Adrenal gland (tissue), 12 donors: ENCODE results near the gene ZNF831. TPM values are rescaled to one million over a fixed set of nuclear protein-coding genes. Genes with fewer than 3 reads are reported as not detected.

ENCODE experiments used
- DNase-seq, 7 donors: peaks; one replicate each; pipeline ENCODE4 v3.0.0-alpha.2; 2019 to 2020
- H3K27ac ChIP-seq, 5 donors: fragments of 200-600 bp; sonication (generic) in 4 of 5; 1 replicate in 3 of 5; 2 replicates in 2 of 5; pipeline versions ENCODE4 v1.5.1 to v1.8.0; 2016 to 2020; ENCODE audit warnings: mild to moderate bottlenecking in 1 of 5
- H3K27me3 ChIP-seq: fragments of 200-600 bp; 2 replicates; pipeline ENCODE4 v1.8.0; 2021
- H3K36me3 ChIP-seq, 2 donors: fragments of 200-600 bp; replicated peaks in 1 of 2; 1 replicate in 1 of 2; 2 replicates in 1 of 2; pipeline versions ENCODE4 v1.5.1 to v1.8.0; 2018 to 2022
- H3K4me1 ChIP-seq, 2 donors: fragments of 200-600 bp; replicated peaks in 1 of 2; 1 replicate in 1 of 2; 2 replicates in 1 of 2; pipeline versions ENCODE4 v1.5.1 to v1.8.0; 2018 to 2021
- H3K4me3 ChIP-seq, 4 donors: fragments of 200-600 bp; sonication (generic) in 3 of 4; one replicate each; pipeline ENCODE4 v1.5.1; 2016 to 2018
- H3K9me3 ChIP-seq, 3 donors: fragments of 200-600 bp; sonication (generic) in 1 of 3; replicated peaks in 1 of 3; 1 replicate in 2 of 3; 2 replicates in 1 of 3; pipeline versions ENCODE4 v1.5.1 to v1.8.0; 2016 to 2021
- POLR2A ChIP-seq, 2 donors: fragments of 450-650 bp; IDR thresholded peaks; one replicate each; pipeline ENCODE4 v1.6.1; 2017; ENCODE audit warnings: antibody characterized with exemption in 2 of 2, mild to moderate bottlenecking in 2 of 2, moderate library complexity in 1 of 2
- WGBS, 4 donors: extraction: QIAGEN DNeasy Blood & Tissue Kit in 2 of 4; methylation state at CpG; one replicate each; pipeline versions ENCODE4 v1.1.5 to v1.1.7; 2013 to 2017; 5-methylcytosine and 5-hydroxymethylcytosine counted together
- intact Hi-C, 2 donors: fragments of 100-400 bp; cut with DNase I; formaldehyde crosslinking; loops; one replicate each; pipeline versions ENCODE4 v1.14.1 to v1.15.0; 2022 to 2023
- polyA plus RNA-seq, 3 donors: library from polyadenylated mRNA; stranded (reverse); fragments of 200-250 nt in 2 of 3; fragments of 350-450 nt in 1 of 3; fragmentation: Illumina TruSeq in 1 of 3; extraction: RNeasy Lipid Tissue Mini Kit (QIAGEN cat#74804) in 1 of 3; gene quantifications; one replicate each; pipeline ENCODE4 v1.2.3, GENCODE V29; 2013 to 2014
- total RNA-seq, 9 donors: library from RNA; depleted of rRNA in 4 of 9; stranded (reverse); fragments of >200 nt in 4 of 9; fragments of 120-200 nt in 1 of 9; fragmentation: NEBNext Ultra II Directional in 1 of 9; extraction: Animal tissue kit (Norgen Biotek cat#: 25700) in 1 of 9; gene quantifications; one replicate each; pipeline versions ENCODE4 v1.1.0 to v1.2.4, GENCODE V29; 2013 to 2023
- TF ChIP-seq, protein P1 (sequence below), 6 experiments: fragments of 450-650 bp in 4 of 6; fragments of 200-600 bp in 2 of 6; sonication (generic) in 1 of 6; IDR thresholded peaks; 1 replicate in 5 of 6; 2 replicates in 1 of 6; pipeline versions ENCODE4 v1.5.1 to v1.8.0; 2016 to 2021; ENCODE audit warnings: antibody characterized with exemption in 6 of 6, mild to moderate bottlenecking in 2 of 6, moderate library complexity in 1 of 6
- donor health status: healthy with polysubstance abuse.
- donor health status: Bipolar disorder and iron deficiency.
- donor health status: DM: yes; HTN: yes; CAD: no.
- donor health status: DM: no; HTN: no; CAD: no.
- donor health status: DM: no; HTN: no; CAD: no.
- donor health status: DM: yes; HTN: yes; CAD: no.

Gene ZNF831
- total and polyA plus RNA-seq, 12 donors = 0.05 to 0.61 (median 0.15) TPM

DNA sequence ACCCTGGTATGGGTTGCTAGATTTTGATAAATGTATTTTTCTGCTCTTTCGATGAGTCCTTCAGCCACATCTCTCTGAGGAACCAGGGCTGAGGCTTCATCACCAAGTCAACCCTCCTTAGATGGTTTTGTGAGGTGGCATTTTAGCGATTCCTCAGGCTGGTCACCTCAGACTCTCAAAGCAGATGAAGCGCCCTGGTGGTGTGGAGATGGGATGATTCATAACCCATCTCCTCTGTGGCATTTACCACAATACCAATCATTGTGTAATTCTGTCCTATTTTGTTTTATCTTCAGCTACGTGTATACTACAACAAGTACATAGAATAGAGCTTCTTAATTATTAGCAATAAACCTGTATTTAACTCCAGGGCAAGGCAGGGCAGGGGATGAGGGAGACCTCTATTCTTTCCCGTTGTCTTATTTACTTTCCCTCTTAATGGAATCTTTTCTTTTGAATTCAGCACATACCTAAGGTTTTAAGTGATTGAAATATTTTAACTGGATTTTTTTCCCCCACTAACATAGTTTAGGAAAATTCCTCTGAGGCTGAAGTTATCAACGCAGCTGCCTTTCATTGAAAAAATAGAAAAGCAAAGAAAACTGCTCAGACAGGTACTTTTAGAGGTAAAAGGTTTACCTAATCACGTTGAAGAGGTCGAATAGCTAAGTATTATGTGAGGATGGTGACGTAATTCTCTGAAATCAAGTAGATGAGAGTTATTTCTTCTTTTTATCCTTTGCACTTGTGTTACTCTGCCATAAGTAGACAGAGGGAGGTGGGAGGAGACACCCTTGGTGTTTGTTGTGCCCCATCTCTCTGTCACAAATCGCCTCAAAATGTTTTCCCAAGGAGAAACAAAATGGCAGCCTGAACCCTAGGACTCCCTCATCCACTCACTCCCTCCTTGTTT lies 79.3 kb downstream of the ZNF831 start:
- H3K4me3 ChIP-seq = no peak overlapping the region
- intact Hi-C loops = no loop called here
- TF ChIP-seq, protein P1, sequence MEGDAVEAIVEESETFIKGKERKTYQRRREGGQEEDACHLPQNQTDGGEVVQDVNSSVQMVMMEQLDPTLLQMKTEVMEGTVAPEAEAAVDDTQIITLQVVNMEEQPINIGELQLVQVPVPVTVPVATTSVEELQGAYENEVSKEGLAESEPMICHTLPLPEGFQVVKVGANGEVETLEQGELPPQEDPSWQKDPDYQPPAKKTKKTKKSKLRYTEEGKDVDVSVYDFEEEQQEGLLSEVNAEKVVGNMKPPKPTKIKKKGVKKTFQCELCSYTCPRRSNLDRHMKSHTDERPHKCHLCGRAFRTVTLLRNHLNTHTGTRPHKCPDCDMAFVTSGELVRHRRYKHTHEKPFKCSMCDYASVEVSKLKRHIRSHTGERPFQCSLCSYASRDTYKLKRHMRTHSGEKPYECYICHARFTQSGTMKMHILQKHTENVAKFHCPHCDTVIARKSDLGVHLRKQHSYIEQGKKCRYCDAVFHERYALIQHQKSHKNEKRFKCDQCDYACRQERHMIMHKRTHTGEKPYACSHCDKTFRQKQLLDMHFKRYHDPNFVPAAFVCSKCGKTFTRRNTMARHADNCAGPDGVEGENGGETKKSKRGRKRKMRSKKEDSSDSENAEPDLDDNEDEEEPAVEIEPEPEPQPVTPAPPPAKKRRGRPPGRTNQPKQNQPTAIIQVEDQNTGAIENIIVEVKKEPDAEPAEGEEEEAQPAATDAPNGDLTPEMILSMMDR (IDR thresholded peaks at IDR 0.05) = no peak
- TF ChIP-seq POLR2A (IDR thresholded peaks at IDR 0.05) = no peak
- peaks cover 5% of the 10 kb centered on the region for H3K27me3 ChIP-seq
- no peaks in the 10 kb centered on the region for H3K4me1 ChIP-seq
- DNase-seq = no peak
- H3K27ac ChIP-seq = no peak overlapping the region
- 64 to 71% (median 68%) methylated on average over 10 of the region's 10 CpGs for WGBS, 4 donors
- no peaks in the 10 kb centered on the region for H3K9me3 ChIP-seq
- H3K36me3 ChIP-seq = no peaks in the 10 kb centered on the region

DNA sequence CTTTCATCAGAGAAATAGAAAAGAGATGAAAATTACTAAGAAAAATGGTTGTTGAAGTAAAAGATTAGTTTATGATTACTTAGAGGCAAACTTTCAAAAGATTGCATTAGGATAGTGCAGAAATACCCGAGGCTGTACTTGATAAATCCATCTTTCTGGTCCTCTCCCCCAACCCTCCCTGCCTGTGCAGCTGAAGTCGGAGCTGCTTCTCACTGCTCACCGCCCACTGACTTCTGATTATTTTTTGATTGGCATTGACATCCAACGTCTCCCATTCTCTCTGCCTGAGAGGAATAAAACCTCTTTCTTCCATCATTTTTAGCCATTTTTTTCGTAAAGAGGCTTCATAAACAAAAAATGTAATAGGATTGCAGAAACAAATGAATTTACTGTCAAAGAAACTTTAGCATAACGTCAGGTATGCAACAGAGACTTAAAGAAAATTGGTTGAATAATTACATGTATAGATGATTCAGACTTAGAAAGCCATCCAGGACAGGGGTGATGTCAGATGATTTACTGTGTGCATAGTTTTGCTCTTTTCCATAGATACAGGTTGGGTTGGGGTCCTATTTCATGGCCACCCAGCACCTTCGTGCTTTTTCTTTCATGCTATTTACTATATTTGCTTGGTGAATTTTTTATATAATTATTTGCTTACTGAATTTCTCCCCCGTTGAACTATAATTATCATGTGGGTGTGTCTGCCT lies 83.2 kb downstream of the ZNF831 start:
- DNase-seq = no peak
- TF ChIP-seq, protein P1 (IDR thresholded peaks at IDR 0.05) = no peak
- no peak for TF ChIP-seq POLR2A (IDR thresholded peaks at IDR 0.05)
- peaks cover 12% of the 10 kb centered on the region for H3K27me3 ChIP-seq
- intact Hi-C loops = no loop called here
- H3K36me3 ChIP-seq = no peaks in the 10 kb centered on the region
- 66 to 76% (median 69%) methylated on average over 8 of the region's 8 CpGs for WGBS, 4 donors
- H3K27ac ChIP-seq = no peak overlapping the region
- H3K9me3 ChIP-seq = no peaks in the 10 kb centered on the region
- H3K4me3 ChIP-seq = no peak overlapping the region
- no peaks in the 10 kb centered on the region for H3K4me1 ChIP-seq

DNA sequence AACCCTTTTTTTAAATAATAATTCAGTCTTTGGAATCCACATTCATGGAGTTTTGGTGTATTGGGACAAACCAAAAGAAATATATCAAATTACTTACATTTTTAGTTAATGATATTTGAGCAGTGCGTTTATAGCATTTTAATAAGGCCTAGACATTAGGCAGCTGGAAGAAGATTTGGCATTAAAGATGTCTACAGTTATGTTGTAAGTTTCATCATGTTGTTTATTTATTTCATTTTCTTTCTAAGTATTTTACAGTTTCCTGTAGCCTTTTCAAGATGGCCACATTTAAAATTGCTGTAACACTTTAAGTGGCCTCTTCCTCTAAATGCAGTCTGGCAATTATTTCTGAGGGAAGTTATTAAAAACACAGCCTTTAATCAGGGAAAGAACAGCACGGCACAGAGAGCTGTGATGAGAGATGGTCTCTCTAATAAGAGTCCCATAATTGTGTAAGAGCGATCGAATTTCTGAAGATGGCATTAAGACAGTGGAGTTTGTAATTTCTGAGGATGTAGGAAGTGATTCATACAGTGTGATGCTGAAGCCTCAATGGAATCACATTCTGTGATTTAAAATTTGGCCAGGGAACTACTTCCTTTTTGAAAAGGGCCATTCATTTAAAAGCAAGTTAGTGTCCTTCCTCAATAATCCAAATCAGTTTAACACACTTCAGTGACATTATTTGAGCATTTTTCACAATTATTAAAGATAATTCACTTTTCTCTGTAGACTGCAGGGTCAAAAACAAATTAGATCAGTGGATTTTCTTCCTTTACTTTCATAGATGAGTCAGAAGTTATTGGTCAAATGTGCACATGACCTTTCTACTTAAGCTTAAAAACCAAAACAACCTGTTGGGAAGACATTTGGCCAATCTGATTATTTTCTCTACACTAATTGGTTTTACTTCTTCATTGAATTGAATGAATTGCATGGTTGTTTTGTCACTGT lies 84.4 kb downstream of the ZNF831 start:
- intact Hi-C loops = no loop called here
- DNase-seq = no peak
- H3K36me3 ChIP-seq = no peaks in the 10 kb centered on the region
- H3K27me3 ChIP-seq = peaks cover 12% of the 10 kb centered on the region
- no peaks in the 10 kb centered on the region for H3K9me3 ChIP-seq
- H3K4me1 ChIP-seq = no peaks in the 10 kb centered on the region
- no peak overlapping the region for H3K27ac ChIP-seq
- no peak for TF ChIP-seq POLR2A (IDR thresholded peaks at IDR 0.05)
- TF ChIP-seq, protein P1 (IDR thresholded peaks at IDR 0.05) = no peak
- 63 to 70% (median 68%) methylated on average over 4 of the region's 4 CpGs for WGBS, 4 donors
- no peak overlapping the region for H3K4me3 ChIP-seq
